Stomach smooth muscle (tissue), 2 donors: ENCODE results near the gene KIF26B.
"Not testable (repeated sequence)": the region's sequence is repeated elsewhere in the genome, so short reads cannot be mapped to it uniquely, and the experiment has no call there.

Experiments
- H3K27ac ChIP-seq: one replicate; pipeline ENCODE4 v1.7.0; 2013; ENCODE audit warnings: mild to moderate bottlenecking, low read length, inconsistent platforms
- H3K27me3 ChIP-seq, 2 donors: one replicate each; pipeline ENCODE4 v1.7.0; 2013; ENCODE audit warnings: low read length in 2 of 2; ENCODE audit not compliant: insufficient read depth in 2 of 2, control insufficient read depth in 1 of 2
- H3K36me3 ChIP-seq, 2 donors: one replicate each; pipeline ENCODE4 v1.7.0; 2013; ENCODE audit warnings: low read length in 2 of 2; ENCODE audit not compliant: control insufficient read depth in 2 of 2, insufficient read depth in 2 of 2
- H3K4me1 ChIP-seq: one replicate; pipeline ENCODE4 v1.7.0; 2013; ENCODE audit warnings: low read length; ENCODE audit not compliant: control insufficient read depth, insufficient read depth
- H3K4me3 ChIP-seq, 2 donors: one replicate each; pipeline ENCODE4 v1.7.0; 2013; ENCODE audit warnings: low read length in 2 of 2
- H3K9ac ChIP-seq, 2 donors: one replicate each; pipeline ENCODE4 v1.7.0; 2013; ENCODE audit warnings: low read length in 2 of 2, mild to moderate bottlenecking in 1 of 2
- H3K9me3 ChIP-seq, 2 donors: one replicate each; pipeline ENCODE4 v1.7.0; 2013; ENCODE audit warnings: low read length in 2 of 2; ENCODE audit not compliant: control insufficient read depth in 2 of 2
- donor health status: healthy.
- donor health status: Pancreatic carcinoma.

Gene KIF26B

GRCh38 chr1:245714027-245714426 lies 559.2 kb downstream of the KIF26B start:
- H3K9ac ChIP-seq, H3K27ac ChIP-seq, H3K9me3 ChIP-seq, H3K27me3 ChIP-seq, H3K4me3 ChIP-seq, H3K4me1 ChIP-seq, H3K36me3 ChIP-seq: not testable (repeated sequence)

GRCh38 chr1:245715291-245715701 lies 560.5 kb downstream of the KIF26B start:
- no peak overlapping the region for H3K4me3 ChIP-seq
- H3K4me1 ChIP-seq = no peaks in the 10 kb centered on the region
- H3K27me3 ChIP-seq = no peaks in the 10 kb centered on the region
- H3K9me3 ChIP-seq = no peaks in the 10 kb centered on the region
- H3K36me3 ChIP-seq = no peaks in the 10 kb centered on the region
- H3K27ac ChIP-seq = no peak overlapping the region
- no peak overlapping the region for H3K9ac ChIP-seq

GRCh38 chr1:245715970-245716369 lies 561.2 kb downstream of the KIF26B start:
- Histone ChIP-seq H3K27me3 (no peaks in the 10 kb centered on the region), H3K9me3 (no peaks in the 10 kb centered on the region), H3K27ac (no peak overlapping the region), H3K9ac (no peak overlapping the region), H3K4me1 (no peaks in the 10 kb centered on the region), H3K36me3 (no peaks in the 10 kb centered on the region), H3K4me3 (no peak overlapping the region)

- Histone ChIP-seq H3K27ac (no peak overlapping the region), H3K4me3 (no peak overlapping the region), H3K27me3 (no peaks in the 10 kb centered on the region), H3K4me1 (no peaks in the 10 kb centered on the region), H3K9me3 (no peaks in the 10 kb centered on the region), H3K36me3 (no peaks in the 10 kb centered on the region), H3K9ac (no peak overlapping the region)
Measured at GRCh38 chr1:245716561-245716960, 561.8 kb downstream of the KIF26B start.

GRCh38 chr1:245717611-245718010 lies 562.8 kb downstream of the KIF26B start:
- H3K36me3 ChIP-seq = no peaks in the 10 kb centered on the region
- no peak overlapping the region for H3K27ac ChIP-seq
- H3K9ac ChIP-seq = no peak overlapping the region
- no peaks in the 10 kb centered on the region for H3K27me3 ChIP-seq
- no peak overlapping the region for H3K4me3 ChIP-seq
- H3K9me3 ChIP-seq = no peaks in the 10 kb centered on the region
- H3K4me1 ChIP-seq = no peaks in the 10 kb centered on the region

- no peaks in the 10 kb centered on the region for H3K36me3 ChIP-seq
- no peak overlapping the region for H3K9ac ChIP-seq
- no peak overlapping the region for H3K4me3 ChIP-seq
- H3K9me3 ChIP-seq = no peaks in the 10 kb centered on the region
- H3K4me1 ChIP-seq = no peaks in the 10 kb centered on the region
- H3K27ac ChIP-seq = no peak overlapping the region
- H3K27me3 ChIP-seq = no peaks in the 10 kb centered on the region
Measured at GRCh38 chr1:245718123-245718522, 563.3 kb downstream of the KIF26B start.

GRCh38 chr1:245718951-245719350 lies 564.2 kb downstream of the KIF26B start:
- Histone ChIP-seq H3K27me3 (no peaks in the 10 kb centered on the region), H3K27ac (no peak overlapping the region), H3K4me3 (no peak overlapping the region), H3K36me3 (no peaks in the 10 kb centered on the region), H3K9me3 (no peaks in the 10 kb centered on the region), H3K4me1 (no peaks in the 10 kb centered on the region), H3K9ac (no peak overlapping the region)

- Histone ChIP-seq H3K27me3 (no peaks in the 10 kb centered on the region), H3K4me3 (no peak overlapping the region), H3K9ac (no peak overlapping the region), H3K36me3 (no peaks in the 10 kb centered on the region), H3K4me1 (no peaks in the 10 kb centered on the region), H3K9me3 (no peaks in the 10 kb centered on the region), H3K27ac (no peak overlapping the region)
Measured at GRCh38 chr1:245721488-245721887, 566.7 kb downstream of the KIF26B start.

- H3K27ac ChIP-seq, H3K4me3 ChIP-seq, H3K9ac ChIP-seq, H3K27me3 ChIP-seq, H3K36me3 ChIP-seq, H3K9me3 ChIP-seq, H3K4me1 ChIP-seq: not testable (repeated sequence)
Measured at GRCh38 chr1:245728035-245728434, 573.2 kb downstream of the KIF26B start.

- H3K27ac ChIP-seq = no peak overlapping the region
- H3K27me3 ChIP-seq = no peaks in the 10 kb centered on the region
- H3K9me3 ChIP-seq = peaks cover 0 to 4% of the 10 kb centered on the region in 2 donors
- no peaks in the 10 kb centered on the region for H3K4me1 ChIP-seq
- H3K4me3 ChIP-seq = no peak overlapping the region
- no peak overlapping the region for H3K9ac ChIP-seq
- no peaks in the 10 kb centered on the region for H3K36me3 ChIP-seq
Measured at GRCh38 chr1:245730801-245731200, 576.0 kb downstream of the KIF26B start.

GRCh38 chr1:245740336-245740735 lies 585.6 kb downstream of the KIF26B start:
- not testable (repeated sequence) for H3K9ac ChIP-seq, H3K9me3 ChIP-seq, H3K27me3 ChIP-seq, H3K4me1 ChIP-seq, H3K27ac ChIP-seq, H3K4me3 ChIP-seq, H3K36me3 ChIP-seq

GRCh38 chr1:245742896-245743295 lies 588.1 kb downstream of the KIF26B start:
- Histone ChIP-seq H3K36me3 (no peaks in the 10 kb centered on the region), H3K9ac (no peak overlapping the region), H3K9me3 (no peaks in the 10 kb centered on the region)

More at GRCh38 chr1:245742896-245743295, 588.1 kb downstream of the KIF26B start:
- Histone ChIP-seq H3K27me3 (no peaks in the 10 kb centered on the region), H3K27ac (no peak overlapping the region), H3K4me3 (no peak overlapping the region), H3K4me1 (no peaks in the 10 kb centered on the region)
